Type B pancreatic cell (in vitro differentiated cells): ENCODE data around the gene LMOD1. TPM values are rescaled to one million over a fixed set of nuclear protein-coding genes. Genes with fewer than 3 reads are reported as not detected.
A peak's percentile ranks its signal among the peaks of the same experiment; 100 is the strongest.

Experiments used
- DNase-seq: peaks from one replicate; pipeline ENCODE4 v3.0.0; 2021; ENCODE audit warnings: mixed read lengths; ENCODE audit not compliant: unreplicated experiment; ENCODE audit errors: extremely low spot score
- H3K27ac Mint-ChIP-seq: 2 replicates; pipeline ENCODE4 v1.8.0; 2021; ENCODE audit warnings: mild to moderate bottlenecking, mixed read lengths
- H3K27me3 Mint-ChIP-seq: 2 replicates; pipeline ENCODE4 v1.8.0; 2021; ENCODE audit warnings: mixed read lengths
- H3K36me3 Mint-ChIP-seq: 2 replicates; pipeline ENCODE4 v1.8.0; 2021; ENCODE audit warnings: mixed read lengths
- H3K4me1 Mint-ChIP-seq: one replicate; pipeline ENCODE4 v1.8.0; 2021; ENCODE audit warnings: mixed read lengths; ENCODE audit not compliant: unreplicated experiment
- H3K4me3 Mint-ChIP-seq: 2 replicates; pipeline ENCODE4 v1.8.0; 2021; ENCODE audit warnings: mild to moderate bottlenecking, mixed read lengths
- H3K9me3 Mint-ChIP-seq: 2 replicates; pipeline ENCODE4 v1.8.0; 2021; ENCODE audit warnings: mixed read lengths
- total RNA-seq: library from RNA; stranded (reverse); gene quantifications from 2 replicates; pipeline ENCODE4 v1.2.1, GENCODE V29; 2021; ENCODE audit warnings: low replicate concordance
- TF ChIP-seq, protein P1 (sequence below): fragments of 200-600 bp; sonication (generic); conservative IDR thresholded peaks from 2 replicates; pipeline ENCODE4 v1.5.0; 2021; ENCODE audit warnings: antibody characterized with exemption, mild to moderate bottlenecking

Gene LMOD1
- total RNA-seq, 1 donor from 2014 or later, result 3.7 TPM

GRCh38 chr1:201898992-201899391 lies 47.4 kb downstream of the LMOD1 start:
- TF ChIP-seq, protein P1, sequence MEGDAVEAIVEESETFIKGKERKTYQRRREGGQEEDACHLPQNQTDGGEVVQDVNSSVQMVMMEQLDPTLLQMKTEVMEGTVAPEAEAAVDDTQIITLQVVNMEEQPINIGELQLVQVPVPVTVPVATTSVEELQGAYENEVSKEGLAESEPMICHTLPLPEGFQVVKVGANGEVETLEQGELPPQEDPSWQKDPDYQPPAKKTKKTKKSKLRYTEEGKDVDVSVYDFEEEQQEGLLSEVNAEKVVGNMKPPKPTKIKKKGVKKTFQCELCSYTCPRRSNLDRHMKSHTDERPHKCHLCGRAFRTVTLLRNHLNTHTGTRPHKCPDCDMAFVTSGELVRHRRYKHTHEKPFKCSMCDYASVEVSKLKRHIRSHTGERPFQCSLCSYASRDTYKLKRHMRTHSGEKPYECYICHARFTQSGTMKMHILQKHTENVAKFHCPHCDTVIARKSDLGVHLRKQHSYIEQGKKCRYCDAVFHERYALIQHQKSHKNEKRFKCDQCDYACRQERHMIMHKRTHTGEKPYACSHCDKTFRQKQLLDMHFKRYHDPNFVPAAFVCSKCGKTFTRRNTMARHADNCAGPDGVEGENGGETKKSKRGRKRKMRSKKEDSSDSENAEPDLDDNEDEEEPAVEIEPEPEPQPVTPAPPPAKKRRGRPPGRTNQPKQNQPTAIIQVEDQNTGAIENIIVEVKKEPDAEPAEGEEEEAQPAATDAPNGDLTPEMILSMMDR, result no peak

DNA sequence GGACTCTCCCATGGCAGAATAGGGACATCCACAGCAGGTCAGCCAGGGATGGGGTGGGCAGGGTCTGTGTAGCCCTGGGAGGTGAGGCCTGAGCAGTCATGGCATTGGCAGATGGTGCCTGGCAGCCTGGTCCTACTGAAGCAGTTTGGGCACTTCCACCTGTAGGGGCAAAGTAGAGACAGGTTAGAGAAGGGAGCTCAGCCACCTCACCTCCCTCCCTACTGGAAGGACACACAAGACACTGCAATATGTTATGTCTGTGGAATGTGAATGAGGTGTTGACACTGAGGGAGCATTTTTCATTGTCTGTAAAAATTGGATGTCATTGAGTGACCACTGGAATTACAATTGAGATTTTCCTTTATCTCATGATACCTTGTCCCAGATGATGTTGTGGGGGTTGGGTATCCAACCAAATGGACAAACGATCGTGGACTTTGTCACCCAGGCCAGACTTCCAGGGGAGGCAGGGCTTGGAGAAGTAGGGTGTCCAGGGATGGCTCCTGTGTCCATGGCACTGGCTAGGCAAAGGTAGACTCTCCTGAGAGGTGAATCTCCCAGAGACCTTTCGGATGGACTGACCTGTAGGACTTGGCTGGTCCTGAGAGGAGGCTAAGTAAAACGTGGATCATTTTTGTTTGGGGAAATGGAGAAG lies 48.0 kb downstream of the LMOD1 start:
- H3K4me3 Mint-ChIP-seq, result no peak overlapping the region
- H3K36me3 Mint-ChIP-seq, result peaks cover 3% of the 10 kb centered on the region
- TF ChIP-seq, protein P1, result no peak
- no peaks in the 10 kb centered on the region for H3K27me3 Mint-ChIP-seq
- DNase-seq, result no peak
- peaks cover 12% of the 10 kb centered on the region for H3K4me1 Mint-ChIP-seq
- H3K27ac Mint-ChIP-seq, result no peak overlapping the region
- no peaks in the 10 kb centered on the region for H3K9me3 Mint-ChIP-seq

More at GRCh38 chr1:201898992-201899391, 47.4 kb downstream of the LMOD1 start:
- Mint-ChIP-seq H3K4me3 (no peak overlapping the region), H3K27me3 (no peaks in the 10 kb centered on the region), H3K9me3 (no peaks in the 10 kb centered on the region), H3K27ac (no peak overlapping the region), H3K36me3 (peaks cover 3% of the 10 kb centered on the region), H3K4me1 (peaks cover 13% of the 10 kb centered on the region)
- no peak for DNase-seq

GRCh38 chr1:201896951-201897391 lies 49.4 kb downstream of the LMOD1 start:
- Mint-ChIP-seq H3K27me3 (no peaks in the 10 kb centered on the region), H3K4me3 (no peak overlapping the region), H3K4me1 (peaks cover 12% of the 10 kb centered on the region), H3K9me3 (no peaks in the 10 kb centered on the region), H3K27ac (no peak overlapping the region), H3K36me3 (peaks cover 3% of the 10 kb centered on the region)
- no peak for DNase-seq
- TF ChIP-seq, protein P1, result no peak

DNA sequence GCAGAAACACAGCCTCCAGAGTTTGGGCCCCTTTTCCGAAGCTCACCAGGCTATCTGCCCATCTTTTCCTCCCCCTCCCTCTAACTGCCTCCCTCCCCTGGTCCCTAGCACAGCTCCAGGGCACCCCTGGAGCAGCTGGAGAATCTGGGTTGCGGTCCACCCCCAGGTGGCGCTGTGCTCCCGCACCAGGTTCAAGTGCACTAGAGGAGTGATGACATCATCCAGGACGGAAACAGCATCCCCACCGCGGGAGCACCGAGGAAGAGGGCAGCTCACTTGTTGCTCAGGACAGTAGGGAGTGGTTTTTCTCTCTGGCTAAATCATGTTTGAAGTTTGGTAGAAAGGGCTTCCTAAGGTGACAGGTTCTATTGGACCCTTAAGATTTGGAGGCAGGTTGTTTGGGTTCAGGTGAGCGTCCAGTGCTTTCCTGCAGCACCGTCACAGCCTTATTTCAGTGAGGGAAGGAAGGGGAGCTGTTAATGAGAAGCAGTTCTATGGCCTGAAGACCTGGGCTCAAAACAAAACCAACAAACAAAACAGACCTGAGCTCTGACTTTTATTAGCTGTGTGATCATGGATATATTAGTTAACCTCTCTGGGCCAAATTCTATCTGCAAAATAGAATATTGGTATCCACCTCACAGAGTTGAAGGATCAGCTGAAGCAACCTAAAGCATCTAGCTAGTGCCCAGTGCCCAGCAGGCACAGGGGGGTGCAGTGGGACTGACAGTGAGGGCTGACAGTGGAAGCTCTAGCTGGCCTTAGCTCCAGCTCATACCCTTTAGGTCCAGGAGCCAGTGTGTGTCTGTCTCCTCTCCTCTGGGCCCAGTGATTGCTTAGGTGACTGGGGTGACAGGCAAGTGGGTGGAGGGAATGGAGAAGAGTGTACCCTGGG lies 50.2 kb downstream of the LMOD1 start:
- Mint-ChIP-seq H3K27ac (peak overlapping the region; percentile 64), H3K36me3 (peaks cover 3% of the 10 kb centered on the region), H3K4me3 (peak overlapping the region; percentile 2), H3K4me1 (peaks cover 12% of the 10 kb centered on the region), H3K9me3 (no peaks in the 10 kb centered on the region), H3K27me3 (no peaks in the 10 kb centered on the region)
- peak; percentile 92 for DNase-seq
- TF ChIP-seq, protein P1, result peak; percentile 99

- H3K9me3 Mint-ChIP-seq, result no peaks in the 10 kb centered on the region
- H3K4me1 Mint-ChIP-seq, result peaks cover 12% of the 10 kb centered on the region
- no peak overlapping the region for H3K4me3 Mint-ChIP-seq
- H3K27me3 Mint-ChIP-seq, result peaks cover 7% of the 10 kb centered on the region
- H3K36me3 Mint-ChIP-seq, result peaks cover 3% of the 10 kb centered on the region
- no peak for DNase-seq
- TF ChIP-seq, protein P1, result no peak
- H3K27ac Mint-ChIP-seq, result no peak overlapping the region
Measured at GRCh38 chr1:201895120-201895665, 51.2 kb downstream of the LMOD1 start.
